ENCODE data around the gene COA1. TPM values are rescaled to one million over a fixed set of nuclear protein-coding genes. Genes with fewer than 3 reads are reported as not detected.

COA1 gene
- total and polyA plus RNA-seq, 9 of the 15 experiments (the other 6 are each of a cell fraction or from before 2014, with no cell fraction given), result 98.9 to 463 (median 181) TPM

- Histone ChIP-seq H3K4me2 (ENCODE audit: insufficient read depth, low read length) (peak overlapping the region; percentile 47; the same call in 1 of the 2 replicates), H3K9me1 (ENCODE audit: control insufficient read depth, insufficient read depth, low read length) (no peaks in the 10 kb centered on the region), H3K27me3 (ENCODE audit: control insufficient read depth in 2 of 2, insufficient read depth in 2 of 2, low read length in 2 of 2) (no peaks in the 10 kb centered on the region), H2AFZ (ENCODE audit: low read depth, low read length) (no peak overlapping the region), H3K9ac (ENCODE audit: insufficient read depth in 1 of 2, low read depth in 2 of 2, low read length in 2 of 2) (no peak overlapping the region), H3K4me1 (replicated peaks in 1 of 2; ENCODE audit: control insufficient read depth in 2 of 2, insufficient read depth in 2 of 2, low read length in 2 of 2) (peaks cover 9% of the 10 kb centered on the region in 2 experiments; a peak in 3 of 5 replicates), H3K79me2 (ENCODE audit: control insufficient read depth, insufficient read depth, low read length) (peaks cover 78% of the 10 kb centered on the region), H3K9me3 (replicated peaks; ENCODE audit: control insufficient read depth, insufficient read depth, low read depth, low read length) (no peaks in the 10 kb centered on the region), H3K27ac (ENCODE audit: extremely low read depth, low read depth, low read length) (no peak overlapping the region), H3K4me3 (no peak overlapping the region), H4K20me1 (replicated peaks; ENCODE audit: control insufficient read depth, insufficient read depth, low read length) (no peaks in the 10 kb centered on the region; the same call in 1 of the 2 replicates), H3K36me3 (ENCODE audit: control insufficient read depth, insufficient read depth, low read length) (peaks cover 17% of the 10 kb centered on the region; the same call in 2 of the 3 replicates)
- 18% methylated on average over 1 of the region's 1 CpG for WGBS (ENCODE audit: insufficient coverage, low coverage, missing lambda C conversion rate)
- intact Hi-C loops (cut with micrococcal nuclease), result loop anchor here (5.0 kb wide), 2 partner anchors 40 to 145 kb away; partner anchors contain the start of gene STK17A
- no TSS peak for BruUV-seq (replicated peaks)
- CTCF ChIA-PET (ENCODE audit: low intra/inter-chr PET ratio), result no interaction called here
- ATAC-seq, result no peak
- in situ Hi-C loops (cut with MboI), result no loop called here
- POLR2A ChIA-PET, result no interaction called here
- DNase-seq (ENCODE audit: extremely low read depth in 1 of 4, low spot score in 3 of 4), result no peak
- no peak for FAIRE-seq
- no peak for TF ChIP-seq ZNF277 (CRISPR knock-in tag; IDR thresholded peaks at IDR 0.05; ENCODE audit: borderline replicate concordance)
- TF ChIP-seq NFXL1 (CRISPR knock-in tag; IDR thresholded peaks at IDR 0.05), result no peak
- TF ChIP-seq SAP30 (IDR thresholded peaks at IDR 0.05; ENCODE audit: borderline replicate concordance, insufficient read depth, low read depth, low read length, poor library complexity, severe bottlenecking), result no peak
- TF ChIP-seq MEF2D (tag; conservative IDR thresholded peaks at IDR 0.05; ENCODE audit: low read depth), result no peak
- no peak for TF ChIP-seq BRF1 (IDR thresholded peaks at IDR 0.05; ENCODE audit: borderline replicate concordance, extremely low read depth, insufficient read length)
- no peak for TF ChIP-seq ZNF134 (CRISPR knock-in tag; conservative IDR thresholded peaks at IDR 0.05)
- TF ChIP-seq SP2 (IDR thresholded peaks at IDR 0.05; ENCODE audit: extremely low read depth, low read depth, low read length, poor library complexity, severe bottlenecking), result no peak
- no peak for TF ChIP-seq STAT6 (CRISPR knock-in tag; IDR thresholded peaks at IDR 0.05)
- TF ChIP-seq CBX5 (IDR thresholded peaks at IDR 0.05; ENCODE audit: borderline replicate concordance, low read depth), result no peak
- TF ChIP-seq ID3 (CRISPR knock-in tag; IDR thresholded peaks at IDR 0.05), result no peak
- no peak for TF ChIP-seq ID3 (tag; IDR thresholded peaks at IDR 0.05)
- TF ChIP-seq PTTG1 (tag; IDR thresholded peaks at IDR 0.05; ENCODE audit: low read depth), result no peak
- TF ChIP-seq ZNF699 (CRISPR knock-in tag; IDR thresholded peaks at IDR 0.05; ENCODE audit: insufficient replicate concordance), result no peak
- no peak for TF ChIP-seq KDM5B (IDR thresholded peaks at IDR 0.05; ENCODE audit: insufficient replicate concordance, low read depth, low read length)
- TF ChIP-seq ZKSCAN8 (CRISPR knock-in tag; IDR thresholded peaks at IDR 0.05), result no peak
- TF ChIP-seq ZNF507 (tag; conservative IDR thresholded peaks at IDR 0.05), result no peak
These were observed 1.8 kb downstream of the COA1 start for GRCh38 chr7:43727494-43727893.
